Measurements from ENCODE around the gene ECSCR. TPM values are rescaled to one million over a fixed set of nuclear protein-coding genes. Genes with fewer than 3 reads are reported as not detected.

Gene ECSCR
- total RNA-seq, 1 experiment from 2014 or later, result 0.36 TPM

- H3K36me3 ChIP-seq (ENCODE audit: low read depth, low read length), result no peaks in the 10 kb centered on the region
- no TSS peak for BruUV-seq (replicated peaks)
- H2AFZ ChIP-seq (ENCODE audit: low read length), result no peak overlapping the region
- ATAC-seq (no peak), DNase-seq (no peak)
- H3K4me1 ChIP-seq (ENCODE audit: insufficient read depth, low read length), result peaks cover 9% of the 10 kb centered on the region
- no peaks in the 10 kb centered on the region for H3K27me3 ChIP-seq (ENCODE audit: low read length)
- H3F3A ChIP-seq (ENCODE audit: low read length, unreplicated experiment), result no peaks in the 10 kb centered on the region
- H3K9me3 ChIP-seq (ENCODE audit: low read length), result no peaks in the 10 kb centered on the region
- intact Hi-C loops (cut with micrococcal nuclease), result loop anchor here (5.0 kb wide), 1 partner anchor 77 kb away; no protein-coding TSS in a partner anchor
- H3K4me2 ChIP-seq (ENCODE audit: low read length), result no peak overlapping the region
- H3K4me3 ChIP-seq (ENCODE audit: low read length), result no peak overlapping the region
- TF ChIP-seq EZH2 (IDR thresholded peaks at IDR 0.05; ENCODE audit: low read length, unreplicated experiment), result no peak
- no peak for TF ChIP-seq EZH2phosphoT487 (IDR thresholded peaks at IDR 0.05; ENCODE audit: borderline replicate concordance, low read length)
- TF ChIP-seq CTCF (conservative IDR thresholded peaks at IDR 0.05; ENCODE audit: low read depth, low read length), result no peak
- H3K9me2 ChIP-seq (replicated peaks; ENCODE audit: low read length), result no peaks in the 10 kb centered on the region
- CTCF ChIA-PET, result no interaction called here
- POLR2A ChIA-PET (ENCODE audit: unreplicated experiment), result no interaction called here
- H3K79me2 ChIP-seq (ENCODE audit: low read length), result no peaks in the 10 kb centered on the region
- H3K9ac ChIP-seq (ENCODE audit: low read length), result no peak overlapping the region
- no peak overlapping the region for H3K27ac ChIP-seq (ENCODE audit: low read length)
- H4K20me1 ChIP-seq (ENCODE audit: low read length), result no peaks in the 10 kb centered on the region
Observed at GRCh38 chr5:139435676-139436075, 26.9 kb downstream of the ECSCR start.

- POLR2A ChIA-PET (ENCODE audit: unreplicated experiment), result no interaction called here
- Histone ChIP-seq H4K20me1 (ENCODE audit: low read length) (no peaks in the 10 kb centered on the region), H3K9me2 (replicated peaks; ENCODE audit: low read length) (no peaks in the 10 kb centered on the region), H3K27ac (ENCODE audit: low read length) (no peak overlapping the region), H3K36me3 (ENCODE audit: low read depth, low read length) (no peaks in the 10 kb centered on the region), H3K4me2 (ENCODE audit: low read length) (no peak overlapping the region), H3K4me3 (ENCODE audit: low read length) (no peak overlapping the region), H3K9me3 (ENCODE audit: low read length) (no peaks in the 10 kb centered on the region), H3K79me2 (ENCODE audit: low read length) (no peaks in the 10 kb centered on the region), H3K9ac (ENCODE audit: low read length) (no peak overlapping the region), H3K4me1 (ENCODE audit: insufficient read depth, low read length) (no peaks in the 10 kb centered on the region), H3F3A (ENCODE audit: low read length, unreplicated experiment) (no peaks in the 10 kb centered on the region), H2AFZ (ENCODE audit: low read length) (no peak overlapping the region), H3K27me3 (ENCODE audit: low read length) (no peaks in the 10 kb centered on the region)
- ATAC-seq, result no peak
- CTCF ChIA-PET, result no interaction called here
- DNase-seq, result no peak
- TF ChIP-seq EZH2 (IDR thresholded peaks at IDR 0.05; ENCODE audit: low read length, unreplicated experiment), result no peak
- no peak for TF ChIP-seq EZH2phosphoT487 (IDR thresholded peaks at IDR 0.05; ENCODE audit: borderline replicate concordance, low read length)
- no peak for TF ChIP-seq CTCF (conservative IDR thresholded peaks at IDR 0.05; ENCODE audit: low read depth, low read length)
- intact Hi-C loops (cut with micrococcal nuclease), result no loop called here
- no TSS peak for BruUV-seq (replicated peaks)
Observed at GRCh38 chr5:139431706-139432105, 30.8 kb downstream of the ECSCR start.

GRCh38 chr5:139430015-139430414, 32.5 kb downstream of the ECSCR start:
- intact Hi-C loops (cut with micrococcal nuclease), result no loop called here
- Histone ChIP-seq H3K9me2 (replicated peaks; ENCODE audit: low read length) (no peaks in the 10 kb centered on the region), H3K36me3 (ENCODE audit: low read depth, low read length) (no peaks in the 10 kb centered on the region), H2AFZ (ENCODE audit: low read length) (no peak overlapping the region), H3K4me3 (ENCODE audit: low read length) (no peak overlapping the region), H3K79me2 (ENCODE audit: low read length) (no peaks in the 10 kb centered on the region), H3K27me3 (ENCODE audit: low read length) (no peaks in the 10 kb centered on the region), H3K9ac (ENCODE audit: low read length) (no peak overlapping the region), H3K4me2 (ENCODE audit: low read length) (no peak overlapping the region), H4K20me1 (ENCODE audit: low read length) (no peaks in the 10 kb centered on the region), H3K27ac (ENCODE audit: low read length) (no peak overlapping the region), H3F3A (ENCODE audit: low read length, unreplicated experiment) (no peaks in the 10 kb centered on the region), H3K4me1 (ENCODE audit: insufficient read depth, low read length) (no peaks in the 10 kb centered on the region), H3K9me3 (ENCODE audit: low read length) (no peaks in the 10 kb centered on the region)
- TF ChIP-seq EZH2phosphoT487 (IDR thresholded peaks at IDR 0.05; ENCODE audit: borderline replicate concordance, low read length) (no peak), CTCF (conservative IDR thresholded peaks at IDR 0.05; ENCODE audit: low read depth, low read length) (no peak), EZH2 (IDR thresholded peaks at IDR 0.05; ENCODE audit: low read length, unreplicated experiment) (no peak)
- DNase-seq (no peak), ATAC-seq (no peak)
- POLR2A ChIA-PET (ENCODE audit: unreplicated experiment), result no interaction called here
- CTCF ChIA-PET, result no interaction called here
- no TSS peak for BruUV-seq (replicated peaks)
